ENCODE measurements around the gene NBAS. TPM values are rescaled to one million over a fixed set of nuclear protein-coding genes. Genes with fewer than 3 reads are reported as not detected.
A peak's percentile ranks its signal among the peaks of the same experiment; 100 is the strongest.

The NBAS gene
- total and polyA plus RNA-seq, 9 of the 15 experiments (the other 6 are each of a cell fraction or from before 2014, with no cell fraction given) = 15.3 to 94.4 (median 69.9) TPM

GRCh38 chr2:15591692-15592463 is 30.7 kb upstream of the NBAS start, which contains the start of gene DDX1 (continued):
- TF ChIP-seq GTF3C2 (IDR thresholded peaks at IDR 0.05; ENCODE audit: borderline replicate concordance, extremely low read depth, insufficient read length) (no peak), CREB3 (tag; conservative IDR thresholded peaks at IDR 0.05; ENCODE audit: low read depth) (peak; percentile 49; the same call in 1 of the 2 replicates), ZNF830 (CRISPR knock-in tag; IDR thresholded peaks at IDR 0.05) (0 out of 2 replicates have a peak, but pooled peaks have one; percentile 20), ZNF668 (CRISPR knock-in tag; IDR thresholded peaks at IDR 0.05) (no peak), NCOA2 (IDR thresholded peaks at IDR 0.05; ENCODE audit: partially characterized antibody in 2 of 2) (no peak), THRB (CRISPR knock-in tag; conservative IDR thresholded peaks at IDR 0.05) (0 out of 2 replicates have a peak, but pooled peaks have one; percentile 31), ZNF583 (CRISPR knock-in tag; IDR thresholded peaks at IDR 0.05) (0 out of 2 replicates have a peak, but pooled peaks have one; percentile 51), MAX (CRISPR knock-in tag; IDR thresholded peaks at IDR 0.05) (peak; percentile 98), ZNF316 (IDR thresholded peaks at IDR 0.05) (no peak), TAF1 (IDR thresholded peaks at IDR 0.05; ENCODE audit: control insufficient read depth, extremely low read depth, insufficient read depth, low read length, severe bottlenecking) (peak; percentile 100), SRSF7 (optimal IDR thresholded peaks at IDR 0.05; ENCODE audit: low read depth, low read length) (no peak), ZNF274 (IDR thresholded peaks at IDR 0.05; ENCODE audit: borderline replicate concordance, low read depth, low read length) (no peak), MECOM (CRISPR knock-in tag; IDR thresholded peaks at IDR 0.05) (no peak), TAF7 (tag; IDR thresholded peaks at IDR 0.05) (peak; percentile 89), RB1 (IDR thresholded peaks at IDR 0.05; ENCODE audit: low read depth) (peak; percentile 98), ZNF121 (CRISPR knock-in tag; conservative IDR thresholded peaks at IDR 0.05) (no peak; the same call in 1 of the 2 replicates), ZNF24 (IDR thresholded peaks at IDR 0.05) (peak; percentile 76), POU5F1 (IDR thresholded peaks at IDR 0.05; ENCODE audit: borderline replicate concordance, low read depth, low read length, partially characterized antibody) (no peak)
- TF ChIP-seq, protein P1, sequence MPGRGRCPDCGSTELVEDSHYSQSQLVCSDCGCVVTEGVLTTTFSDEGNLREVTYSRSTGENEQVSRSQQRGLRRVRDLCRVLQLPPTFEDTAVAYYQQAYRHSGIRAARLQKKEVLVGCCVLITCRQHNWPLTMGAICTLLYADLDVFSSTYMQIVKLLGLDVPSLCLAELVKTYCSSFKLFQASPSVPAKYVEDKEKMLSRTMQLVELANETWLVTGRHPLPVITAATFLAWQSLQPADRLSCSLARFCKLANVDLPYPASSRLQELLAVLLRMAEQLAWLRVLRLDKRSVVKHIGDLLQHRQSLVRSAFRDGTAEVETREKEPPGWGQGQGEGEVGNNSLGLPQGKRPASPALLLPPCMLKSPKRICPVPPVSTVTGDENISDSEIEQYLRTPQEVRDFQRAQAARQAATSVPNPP (IDR thresholded peaks at IDR 0.05; ENCODE audit: borderline replicate concordance, insufficient read depth, insufficient read length) = no peak

Measured in K562 (cell line).